Progenitor cell of endocrine pancreas (in vitro differentiated cells): ENCODE results near the gene PIN1. TPM values are rescaled to one million over a fixed set of nuclear protein-coding genes. Genes with fewer than 3 reads are reported as not detected.

Experiments used
- DNase-seq: peaks from one replicate; pipeline ENCODE4 v3.0.0; 2021; ENCODE audit warnings: low spot score; ENCODE audit not compliant: unreplicated experiment
- H3K27ac Mint-ChIP-seq: 2 replicates; pipeline ENCODE4 v1.8.0; 2021; ENCODE audit warnings: mild to moderate bottlenecking, moderate library complexity, mixed read lengths
- H3K27me3 Mint-ChIP-seq: 2 replicates; pipeline ENCODE4 v1.8.0; 2021; ENCODE audit warnings: mixed read lengths
- H3K36me3 Mint-ChIP-seq: 2 replicates; pipeline ENCODE4 v1.8.0; 2022; ENCODE audit warnings: mixed read lengths; ENCODE audit not compliant: insufficient read depth
- H3K4me1 Mint-ChIP-seq: 2 replicates; pipeline ENCODE4 v1.8.0; 2021; ENCODE audit warnings: low read depth, mixed read lengths
- H3K4me3 Mint-ChIP-seq: 2 replicates; pipeline ENCODE4 v1.8.0; 2021; ENCODE audit warnings: low read depth, mild to moderate bottlenecking, moderate library complexity, mixed read lengths
- H3K9me3 Mint-ChIP-seq: 2 replicates; pipeline ENCODE4 v1.8.0; 2021; ENCODE audit warnings: low read depth, mixed read lengths
- total RNA-seq: library from RNA; stranded (reverse); gene quantifications from 2 replicates; pipeline ENCODE4 v1.2.1, GENCODE V29; 2021
- TF ChIP-seq, protein P1 (sequence below): fragments of 200-600 bp; sonication (generic); IDR thresholded peaks from one replicate; pipeline ENCODE4 v1.5.0; 2021; ENCODE audit warnings: antibody characterized with exemption, mild to moderate bottlenecking; ENCODE audit not compliant: unreplicated experiment

Gene PIN1
- total RNA-seq, 1 donor from 2014 or later, result 90.6 TPM

DNA sequence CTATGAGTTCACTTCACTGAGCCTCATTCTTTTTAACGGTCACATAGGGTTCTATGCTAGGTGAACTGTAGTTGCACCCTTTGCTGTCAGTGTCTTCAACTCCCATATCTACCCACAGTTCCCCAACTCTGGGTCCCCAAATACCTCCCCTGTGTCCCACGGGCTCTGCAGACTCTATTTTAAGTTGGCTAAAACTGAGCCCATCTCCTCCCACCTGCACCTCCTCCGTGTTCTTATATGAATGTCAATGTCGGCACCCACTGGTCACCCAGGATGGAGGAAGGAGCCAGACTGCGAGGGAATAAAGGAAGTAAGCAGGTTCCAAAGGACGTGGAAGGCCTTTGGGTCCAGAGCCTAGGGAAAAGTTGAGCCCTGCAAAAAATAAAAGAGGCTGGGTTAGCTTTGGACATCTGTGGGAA is 802 bp upstream of the PIN1 start:
- Mint-ChIP-seq H3K27me3 (no peaks in the 10 kb centered on the region), H3K4me1 (peaks cover 8% of the 10 kb centered on the region), H3K9me3 (no peaks in the 10 kb centered on the region), H3K4me3 (peak overlapping the region; percentile 82), H3K27ac (no peak overlapping the region), H3K36me3 (peaks cover 5% of the 10 kb centered on the region)
- TF ChIP-seq, protein P1, sequence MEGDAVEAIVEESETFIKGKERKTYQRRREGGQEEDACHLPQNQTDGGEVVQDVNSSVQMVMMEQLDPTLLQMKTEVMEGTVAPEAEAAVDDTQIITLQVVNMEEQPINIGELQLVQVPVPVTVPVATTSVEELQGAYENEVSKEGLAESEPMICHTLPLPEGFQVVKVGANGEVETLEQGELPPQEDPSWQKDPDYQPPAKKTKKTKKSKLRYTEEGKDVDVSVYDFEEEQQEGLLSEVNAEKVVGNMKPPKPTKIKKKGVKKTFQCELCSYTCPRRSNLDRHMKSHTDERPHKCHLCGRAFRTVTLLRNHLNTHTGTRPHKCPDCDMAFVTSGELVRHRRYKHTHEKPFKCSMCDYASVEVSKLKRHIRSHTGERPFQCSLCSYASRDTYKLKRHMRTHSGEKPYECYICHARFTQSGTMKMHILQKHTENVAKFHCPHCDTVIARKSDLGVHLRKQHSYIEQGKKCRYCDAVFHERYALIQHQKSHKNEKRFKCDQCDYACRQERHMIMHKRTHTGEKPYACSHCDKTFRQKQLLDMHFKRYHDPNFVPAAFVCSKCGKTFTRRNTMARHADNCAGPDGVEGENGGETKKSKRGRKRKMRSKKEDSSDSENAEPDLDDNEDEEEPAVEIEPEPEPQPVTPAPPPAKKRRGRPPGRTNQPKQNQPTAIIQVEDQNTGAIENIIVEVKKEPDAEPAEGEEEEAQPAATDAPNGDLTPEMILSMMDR, result no peak
- DNase-seq, result no peak

DNA sequence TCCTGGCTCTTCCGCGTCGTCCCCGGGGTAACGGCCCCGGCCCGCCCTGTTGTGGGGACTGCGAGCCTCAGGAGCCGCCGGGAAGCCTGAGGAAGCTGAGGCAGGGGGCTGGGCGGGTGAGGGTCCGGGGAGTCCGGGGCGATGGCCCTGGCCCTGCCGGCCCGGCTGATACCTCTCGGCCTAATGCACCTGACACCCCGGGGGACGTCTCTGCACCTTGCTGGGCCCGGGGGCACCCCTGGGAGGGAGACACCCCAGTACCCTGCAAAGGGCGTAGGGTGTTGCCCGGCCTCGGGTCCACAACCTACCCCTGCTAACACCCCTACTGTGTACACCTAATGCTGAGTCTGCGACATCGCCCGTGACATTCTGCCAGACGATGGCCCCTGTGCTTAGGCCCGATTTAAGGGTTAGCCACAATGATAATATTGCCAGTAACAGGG is 410 bp downstream of the PIN1 start:
- Mint-ChIP-seq H3K9me3 (no peaks in the 10 kb centered on the region), H3K27me3 (no peaks in the 10 kb centered on the region), H3K36me3 (peaks cover 3% of the 10 kb centered on the region), H3K4me3 (peak overlapping the region; percentile 82), H3K27ac (peak overlapping the region; percentile 86), H3K4me1 (peaks cover 8% of the 10 kb centered on the region)
- TF ChIP-seq, protein P1, result no peak
- DNase-seq, result no peak

DNA sequence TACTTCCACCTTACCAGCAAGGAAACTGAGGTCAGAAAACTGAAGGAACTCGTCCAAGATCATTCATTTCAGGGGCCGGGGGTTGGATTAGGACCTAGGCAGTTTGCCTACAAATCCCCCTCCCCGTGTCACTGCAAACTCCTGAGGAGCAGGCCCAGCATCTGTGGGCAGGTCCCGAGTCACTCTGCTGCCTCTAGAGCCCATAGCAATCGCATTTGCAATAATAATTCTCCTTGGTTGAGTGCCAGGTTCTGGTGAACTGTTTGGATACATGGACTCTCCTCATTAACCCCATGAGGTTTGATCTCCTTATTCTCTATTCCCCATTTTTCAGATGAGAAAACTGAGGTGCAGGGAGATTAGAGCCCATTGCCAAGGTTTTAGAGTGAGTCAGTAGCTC is 903 bp downstream of the PIN1 start:
- H3K4me3 Mint-ChIP-seq, result peak overlapping the region; percentile 82
- no peaks in the 10 kb centered on the region for H3K9me3 Mint-ChIP-seq
- H3K4me1 Mint-ChIP-seq, result peaks cover 8% of the 10 kb centered on the region
- TF ChIP-seq, protein P1, result no peak
- DNase-seq, result no peak
- H3K27ac Mint-ChIP-seq, result peak overlapping the region; percentile 86
- H3K27me3 Mint-ChIP-seq, result no peaks in the 10 kb centered on the region
- H3K36me3 Mint-ChIP-seq, result peaks cover 3% of the 10 kb centered on the region

DNA sequence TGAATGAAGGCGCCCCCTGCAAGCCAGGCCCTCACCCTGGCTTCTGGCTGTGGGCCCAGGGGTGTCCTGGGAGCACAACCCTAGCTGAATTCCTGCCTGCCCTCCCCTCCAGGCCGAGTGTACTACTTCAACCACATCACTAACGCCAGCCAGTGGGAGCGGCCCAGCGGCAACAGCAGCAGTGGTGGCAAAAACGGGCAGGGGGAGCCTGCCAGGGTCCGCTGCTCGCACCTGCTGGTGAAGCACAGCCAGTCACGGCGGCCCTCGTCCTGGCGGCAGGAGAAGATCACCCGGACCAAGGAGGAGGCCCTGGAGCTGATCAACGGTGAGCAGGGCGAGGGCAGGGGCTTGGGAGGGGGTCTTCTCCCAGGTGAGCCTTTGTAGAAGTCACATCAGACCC is 3.2 kb downstream of the PIN1 start:
- TF ChIP-seq, protein P1, result no peak
- Mint-ChIP-seq H3K4me1 (peaks cover 8% of the 10 kb centered on the region), H3K9me3 (no peaks in the 10 kb centered on the region), H3K36me3 (peaks cover 16% of the 10 kb centered on the region), H3K4me3 (no peak overlapping the region), H3K27ac (no peak overlapping the region), H3K27me3 (no peaks in the 10 kb centered on the region)
- DNase-seq, result no peak

DNA sequence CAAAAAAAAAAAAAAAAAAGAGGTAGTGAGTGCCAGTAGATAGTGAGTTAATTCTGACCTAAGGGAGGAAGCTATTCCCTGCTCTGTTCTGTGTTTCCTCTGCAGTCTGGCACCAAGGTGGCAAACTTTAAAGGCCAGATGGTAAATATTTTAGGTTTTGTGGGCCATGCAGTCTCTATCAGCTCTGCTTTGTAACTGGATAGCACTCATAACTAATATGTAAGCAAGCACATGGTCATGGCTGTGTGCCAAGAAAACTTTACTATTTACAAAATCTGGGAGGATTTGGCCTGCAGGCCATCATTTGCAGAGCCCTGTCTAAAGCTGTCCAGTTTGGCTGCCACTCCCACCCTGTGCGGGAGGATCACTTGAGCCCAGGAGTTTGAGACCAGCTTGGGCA is 4.3 kb downstream of the PIN1 start:
- Mint-ChIP-seq H3K4me1 (peaks cover 8% of the 10 kb centered on the region), H3K27ac (no peak overlapping the region), H3K27me3 (no peaks in the 10 kb centered on the region), H3K4me3 (no peak overlapping the region), H3K36me3 (peaks cover 19% of the 10 kb centered on the region), H3K9me3 (no peaks in the 10 kb centered on the region)
- TF ChIP-seq, protein P1, result no peak
- no peak for DNase-seq
